ENCODE measurements around the gene DNAH2. TPM values are rescaled to one million over a fixed set of nuclear protein-coding genes. Genes with fewer than 3 reads are reported as not detected.

The DNAH2 gene
- total RNA-seq, 4 donors from 2014 or later = 0.19 to 0.95 (median 0.65) TPM

GRCh38 chr17:7878234-7878633 is 160.7 kb downstream of the DNAH2 start:
- no peak for TF ChIP-seq CTCF (IDR thresholded peaks at IDR 0.05)
- ATAC-seq (ENCODE audit: low FRiP score) (no peak), DNase-seq (ENCODE audit: low spot score) (no peak)

GRCh38 chr17:7880076-7880868 is 162.7 kb downstream of the DNAH2 start:
- no peak for DNase-seq (ENCODE audit: low spot score)
- TF ChIP-seq CTCF (IDR thresholded peaks at IDR 0.05) = no peak
- no peak for ATAC-seq (ENCODE audit: low FRiP score)

GRCh38 chr17:7881276-7882054 is 163.9 kb downstream of the DNAH2 start:
- DNase-seq (ENCODE audit: low spot score) (no peak), ATAC-seq (ENCODE audit: low FRiP score) (no peak)
- no peak for TF ChIP-seq CTCF (IDR thresholded peaks at IDR 0.05)

- DNase-seq (ENCODE audit: low spot score) (no peak), ATAC-seq (ENCODE audit: low FRiP score) (no peak)
- no peak for TF ChIP-seq CTCF (IDR thresholded peaks at IDR 0.05)
Measured at GRCh38 chr17:7882068-7882467, 164.5 kb downstream of the DNAH2 start.

GRCh38 chr17:7882629-7883028 is 165.1 kb downstream of the DNAH2 start:
- no peak for DNase-seq (ENCODE audit: low spot score)
- ATAC-seq (ENCODE audit: low FRiP score) = no peak
- TF ChIP-seq CTCF (IDR thresholded peaks at IDR 0.05) = no peak

Other genes with a start within 250 kb of the DNAH2 start
- 10 to 100 TPM; 27.5 to 57.9 (median 38.5) TPM for gene ZBTB4, start 238.1 kb upstream of the DNAH2 start, total RNA-seq
- not detected for gene SLC35G6, start 236.3 kb upstream of the DNAH2 start, total RNA-seq
- 10 to 100 TPM; 57.1 to 99.2 (median 77.1) TPM for gene POLR2A, start 233.4 kb upstream of the DNAH2 start, total RNA-seq
- 10 to 100 TPM; 29.2 to 64.5 (median 41.5) TPM for gene TNFSF12, start 168.7 kb upstream of the DNAH2 start, total RNA-seq
- gene TNFSF13, start 159.0 kb upstream of the DNAH2 start, total RNA-seq = 10 to 100 TPM; 24.5 to 70.9 (median 48.3) TPM
- gene SENP3, start 155.8 kb upstream of the DNAH2 start, total RNA-seq = 10 to 100 TPM; 48.9 to 66.7 (median 59.0) TPM
- 100 to 1,000 TPM in 3 of 4 donors, 10 to 100 TPM in 1; 99.1 to 321 (median 191) TPM for gene CD68, start 138.1 kb upstream of the DNAH2 start, total RNA-seq
- 100 to 1,000 TPM in 3 of 4 donors, 10 to 100 TPM in 1; 86.5 to 144 (median 122) TPM for gene MPDU1, start 133.9 kb upstream of the DNAH2 start, total RNA-seq
- under 1 TPM in 3 of 4 donors, not detected in 1; 0.56 to 0.95 (median 0.72) TPM for gene SOX15, start 127.7 kb upstream of the DNAH2 start, total RNA-seq
- 10 to 100 TPM; 17.8 to 30.3 (median 22.7) TPM for gene FXR2, start 102.8 kb upstream of the DNAH2 start, total RNA-seq
- 10 to 100 TPM; 55.5 to 81.3 (median 66.2) TPM for gene SAT2, start 89.9 kb upstream of the DNAH2 start, total RNA-seq
- 1 to 10 TPM in 1 of 4 donors, under 1 TPM in 1, not detected in 2; 0.37 to 2.5 TPM for gene SHBG, start 87.6 kb upstream of the DNAH2 start, total RNA-seq
- gene ATP1B2, start 66.8 kb upstream of the DNAH2 start, total RNA-seq = 1 to 10 TPM in 1 of 4 donors, under 1 TPM in 2, not detected in 1; 0.28 to 1.4 (median 0.48) TPM
- gene TP53, start 30.3 kb upstream of the DNAH2 start, total RNA-seq = 10 to 100 TPM; 18.1 to 26.3 (median 19.3) TPM
- gene WRAP53, start 29.3 kb upstream of the DNAH2 start, total RNA-seq = 1 to 10 TPM; 3.5 to 6.8 (median 4.3) TPM
- gene EFNB3, start 12.5 kb upstream of the DNAH2 start, total RNA-seq = 1 to 10 TPM in 3 of 4 donors, under 1 TPM in 1; 0.47 to 4.3 (median 2.4) TPM
- gene KDM6B, start 116.5 kb downstream of the DNAH2 start, total RNA-seq = 10 to 100 TPM in 3 of 4 donors, 1 to 10 TPM in 1; 4.8 to 52.8 (median 34.6) TPM
- gene TMEM88, start 137.3 kb downstream of the DNAH2 start, total RNA-seq = 10 to 100 TPM; 20.2 to 99.9 (median 24.6) TPM
- gene NAA38, start 139.8 kb downstream of the DNAH2 start, total RNA-seq = 100 to 1,000 TPM in 1 of 4 donors, 10 to 100 TPM in 3; 61.2 to 209 (median 68.2) TPM
- 10 to 100 TPM in 1 of 4 donors, 1 to 10 TPM in 3; 9.0 to 33.5 (median 9.3) TPM for gene CYB5D1, start 140.3 kb downstream of the DNAH2 start, total RNA-seq
- gene CHD3, start 171.0 kb downstream of the DNAH2 start, total RNA-seq = 10 to 100 TPM; 47.0 to 77.6 (median 57.3) TPM
- 10 to 100 TPM in 2 of 4 donors, 1 to 10 TPM in 2; 4.1 to 19.1 (median 9.7) TPM for gene RNF227, start 198.5 kb downstream of the DNAH2 start, total RNA-seq
- gene KCNAB3, start 212.1 kb downstream of the DNAH2 start, total RNA-seq = 1 to 10 TPM; 1.6 to 2.9 (median 2.6) TPM
- 10 to 100 TPM; 30.0 to 73.3 (median 48.3) TPM for gene TRAPPC1, start 214.2 kb downstream of the DNAH2 start, total RNA-seq
- 10 to 100 TPM; 14.8 to 24.7 (median 19.8) TPM for gene CNTROB, start 214.5 kb downstream of the DNAH2 start, total RNA-seq